Adrenal gland (tissue), 12 donors: ENCODE results near the gene TEX54. TPM values are rescaled to one million over a fixed set of nuclear protein-coding genes. Genes with fewer than 3 reads are reported as not detected.

Experiments
- DNase-seq, 7 donors: peaks; one replicate each; pipeline ENCODE4 v3.0.0-alpha.2; 2019 to 2020
- H3K27ac ChIP-seq, 5 donors: fragments of 200-600 bp; sonication (generic) in 4 of 5; 1 replicate in 3 of 5; 2 replicates in 2 of 5; pipeline versions ENCODE4 v1.5.1 to v1.8.0; 2016 to 2020; ENCODE audit warnings: mild to moderate bottlenecking in 1 of 5
- H3K27me3 ChIP-seq: fragments of 200-600 bp; 2 replicates; pipeline ENCODE4 v1.8.0; 2021
- H3K36me3 ChIP-seq, 2 donors: fragments of 200-600 bp; replicated peaks in 1 of 2; 1 replicate in 1 of 2; 2 replicates in 1 of 2; pipeline versions ENCODE4 v1.5.1 to v1.8.0; 2018 to 2022
- H3K4me1 ChIP-seq, 2 donors: fragments of 200-600 bp; replicated peaks in 1 of 2; 1 replicate in 1 of 2; 2 replicates in 1 of 2; pipeline versions ENCODE4 v1.5.1 to v1.8.0; 2018 to 2021
- H3K4me3 ChIP-seq, 4 donors: fragments of 200-600 bp; sonication (generic) in 3 of 4; one replicate each; pipeline ENCODE4 v1.5.1; 2016 to 2018
- H3K9me3 ChIP-seq, 3 donors: fragments of 200-600 bp; sonication (generic) in 1 of 3; replicated peaks in 1 of 3; 1 replicate in 2 of 3; 2 replicates in 1 of 3; pipeline versions ENCODE4 v1.5.1 to v1.8.0; 2016 to 2021
- POLR2A ChIP-seq, 2 donors: fragments of 450-650 bp; IDR thresholded peaks; one replicate each; pipeline ENCODE4 v1.6.1; 2017; ENCODE audit warnings: antibody characterized with exemption in 2 of 2, mild to moderate bottlenecking in 2 of 2, moderate library complexity in 1 of 2
- WGBS, 4 donors: extraction: QIAGEN DNeasy Blood & Tissue Kit in 2 of 4; methylation state at CpG; one replicate each; pipeline versions ENCODE4 v1.1.5 to v1.1.7; 2013 to 2017; 5-methylcytosine and 5-hydroxymethylcytosine counted together
- intact Hi-C, 2 donors: fragments of 100-400 bp; cut with DNase I; formaldehyde crosslinking; loops; one replicate each; pipeline versions ENCODE4 v1.14.1 to v1.15.0; 2022 to 2023
- polyA plus RNA-seq, 3 donors: library from polyadenylated mRNA; stranded (reverse); fragments of 200-250 nt in 2 of 3; fragments of 350-450 nt in 1 of 3; fragmentation: Illumina TruSeq in 1 of 3; extraction: RNeasy Lipid Tissue Mini Kit (QIAGEN cat#74804) in 1 of 3; gene quantifications; one replicate each; pipeline ENCODE4 v1.2.3, GENCODE V29; 2013 to 2014
- total RNA-seq, 9 donors: library from RNA; depleted of rRNA in 4 of 9; stranded (reverse); fragments of >200 nt in 4 of 9; fragments of 120-200 nt in 1 of 9; fragmentation: NEBNext Ultra II Directional in 1 of 9; extraction: Animal tissue kit (Norgen Biotek cat#: 25700) in 1 of 9; gene quantifications; one replicate each; pipeline versions ENCODE4 v1.1.0 to v1.2.4, GENCODE V29; 2013 to 2023
- TF ChIP-seq, protein P1 (sequence below), 6 experiments: fragments of 450-650 bp in 4 of 6; fragments of 200-600 bp in 2 of 6; sonication (generic) in 1 of 6; IDR thresholded peaks; 1 replicate in 5 of 6; 2 replicates in 1 of 6; pipeline versions ENCODE4 v1.5.1 to v1.8.0; 2016 to 2021; ENCODE audit warnings: antibody characterized with exemption in 6 of 6, mild to moderate bottlenecking in 2 of 6, moderate library complexity in 1 of 6
- donor health status: healthy with polysubstance abuse.
- donor health status: Bipolar disorder and iron deficiency.
- donor health status: DM: yes; HTN: yes; CAD: no.
- donor health status: DM: no; HTN: no; CAD: no.
- donor health status: DM: no; HTN: no; CAD: no.
- donor health status: DM: yes; HTN: yes; CAD: no.

Gene TEX54
- total and polyA plus RNA-seq, 12 donors: 0.27 to 1.4 TPM; not detected in 10

DNA sequence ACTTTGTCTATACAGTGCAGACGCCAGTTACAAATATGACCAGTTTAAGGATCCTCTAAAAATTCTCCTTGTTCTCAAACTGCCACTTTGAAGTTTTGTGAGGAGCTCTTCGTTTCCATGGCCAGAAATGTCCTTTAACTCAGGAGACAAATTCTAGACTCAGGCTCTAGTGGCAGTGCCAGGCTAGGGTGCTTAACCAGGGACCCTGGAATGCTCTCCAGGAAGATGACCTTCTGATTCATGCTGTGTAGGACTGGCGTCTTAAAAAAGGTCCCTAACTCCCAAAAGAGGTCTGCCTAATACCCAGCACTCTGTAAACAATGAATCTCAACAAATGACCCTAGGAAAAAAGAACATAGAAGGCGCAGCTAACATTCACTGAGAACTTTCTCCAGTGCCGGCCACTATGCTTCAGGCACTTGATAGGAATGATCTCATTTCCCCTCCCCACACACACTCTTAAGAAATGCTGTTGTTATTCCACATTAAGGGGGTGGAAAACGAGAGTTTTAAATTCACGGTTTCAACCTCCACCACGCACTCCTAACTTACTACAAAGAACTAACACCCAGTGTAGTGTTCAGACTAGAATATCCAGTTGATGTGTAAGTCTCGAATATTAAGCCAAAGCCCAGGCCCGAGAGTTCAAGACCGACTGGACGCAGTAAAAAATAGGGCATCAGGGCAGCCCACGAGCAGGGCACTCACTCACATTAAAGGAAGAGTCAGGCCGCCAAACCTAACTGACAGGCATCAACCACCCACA lies 28.1 kb downstream of the TEX54 start:
- H3K36me3 ChIP-seq: peaks cover 0 to 40% of the 10 kb centered on the region in 2 donors
- intact Hi-C loops: no loop called here
- DNase-seq: peak in 5 of 7 donors; percentile 32 to 66 (median 50)

DNA sequence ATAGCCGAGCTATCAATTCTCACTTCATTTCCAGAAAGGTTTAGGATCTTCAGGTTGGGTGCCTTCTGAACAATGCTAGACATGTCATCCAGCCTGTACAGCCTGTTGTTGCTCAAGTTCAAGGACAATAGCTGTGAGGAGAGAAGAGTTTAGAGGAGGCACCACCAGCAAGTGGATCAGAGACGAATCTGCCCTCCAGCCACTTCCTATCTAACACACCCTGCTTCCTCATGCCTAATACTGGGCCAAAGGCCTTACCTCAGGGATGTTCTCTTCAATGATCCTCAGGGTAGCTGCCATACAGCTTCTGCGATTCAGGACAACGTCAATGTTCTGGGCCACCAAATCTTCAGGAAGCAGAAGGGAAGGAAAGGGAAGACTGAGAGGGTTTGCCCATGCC lies 31.6 kb downstream of the TEX54 start:
- peaks cover 0 to 75% of the 10 kb centered on the region in 2 donors for H3K36me3 ChIP-seq
- WGBS, 4 donors: 69 to 78% (median 76%) methylated on average over 4 of the region's 4 CpGs

More for the DNA sequence above, 28.1 kb downstream of the TEX54 start:
- peak overlapping the region; percentile 25 to 69 (median 54) for H3K4me3 ChIP-seq
- peak overlapping the region; percentile 65 to 93 (median 89) for H3K27ac ChIP-seq
- peak in 1 of 2 donors; percentile 46 for TF ChIP-seq POLR2A (IDR thresholded peaks at IDR 0.05)
- TF ChIP-seq, protein P1, sequence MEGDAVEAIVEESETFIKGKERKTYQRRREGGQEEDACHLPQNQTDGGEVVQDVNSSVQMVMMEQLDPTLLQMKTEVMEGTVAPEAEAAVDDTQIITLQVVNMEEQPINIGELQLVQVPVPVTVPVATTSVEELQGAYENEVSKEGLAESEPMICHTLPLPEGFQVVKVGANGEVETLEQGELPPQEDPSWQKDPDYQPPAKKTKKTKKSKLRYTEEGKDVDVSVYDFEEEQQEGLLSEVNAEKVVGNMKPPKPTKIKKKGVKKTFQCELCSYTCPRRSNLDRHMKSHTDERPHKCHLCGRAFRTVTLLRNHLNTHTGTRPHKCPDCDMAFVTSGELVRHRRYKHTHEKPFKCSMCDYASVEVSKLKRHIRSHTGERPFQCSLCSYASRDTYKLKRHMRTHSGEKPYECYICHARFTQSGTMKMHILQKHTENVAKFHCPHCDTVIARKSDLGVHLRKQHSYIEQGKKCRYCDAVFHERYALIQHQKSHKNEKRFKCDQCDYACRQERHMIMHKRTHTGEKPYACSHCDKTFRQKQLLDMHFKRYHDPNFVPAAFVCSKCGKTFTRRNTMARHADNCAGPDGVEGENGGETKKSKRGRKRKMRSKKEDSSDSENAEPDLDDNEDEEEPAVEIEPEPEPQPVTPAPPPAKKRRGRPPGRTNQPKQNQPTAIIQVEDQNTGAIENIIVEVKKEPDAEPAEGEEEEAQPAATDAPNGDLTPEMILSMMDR (IDR thresholded peaks at IDR 0.05): no peak
- H3K9me3 ChIP-seq: no peaks in the 10 kb centered on the region
- H3K27me3 ChIP-seq: no peaks in the 10 kb centered on the region
- WGBS, 4 donors: 1 to 5% (median 2%) methylated on average over 14 of the region's 14 CpGs
- H3K4me1 ChIP-seq: peaks cover 15 to 28% of the 10 kb centered on the region in 2 donors

DNA sequence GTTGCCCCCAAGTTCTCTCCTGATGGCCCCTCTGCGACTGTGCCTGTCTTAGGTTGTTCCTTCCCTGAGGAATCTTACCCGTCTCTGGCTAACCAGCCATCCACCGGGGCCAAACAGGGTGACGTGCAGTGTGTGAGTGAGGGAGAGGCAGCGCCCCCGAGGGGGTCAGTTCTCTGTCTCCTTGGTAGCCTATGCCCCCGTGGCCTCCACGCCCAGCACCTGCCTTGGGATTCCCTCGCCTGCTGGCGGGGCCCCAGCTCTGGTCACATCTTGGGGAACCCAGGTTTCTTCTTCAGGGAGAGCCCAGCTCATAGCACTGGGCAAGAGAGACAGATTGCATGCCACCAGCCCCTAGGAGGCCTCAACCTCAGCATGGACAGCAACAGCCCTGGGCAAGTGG lies 33.2 kb downstream of the TEX54 start:
- no peak for DNase-seq
- WGBS, 4 donors: 79 to 90% (median 89%) methylated on average over 5 to 10 of the region's 10 CpGs
- TF ChIP-seq, protein P1 (IDR thresholded peaks at IDR 0.05): no peak
- no peak for TF ChIP-seq POLR2A (IDR thresholded peaks at IDR 0.05)

More for the DNA sequence above, 31.6 kb downstream of the TEX54 start:
- Histone ChIP-seq H3K9me3 (no peaks in the 10 kb centered on the region), H3K4me3 (no peak overlapping the region), H3K27ac (no peak overlapping the region), H3K27me3 (no peaks in the 10 kb centered on the region), H3K4me1 (peaks cover 11 to 22% of the 10 kb centered on the region in 2 donors)
- DNase-seq: no peak
- intact Hi-C loops: no loop called here
- TF ChIP-seq POLR2A (IDR thresholded peaks at IDR 0.05): no peak
- TF ChIP-seq, protein P1 (IDR thresholded peaks at IDR 0.05): no peak

DNA sequence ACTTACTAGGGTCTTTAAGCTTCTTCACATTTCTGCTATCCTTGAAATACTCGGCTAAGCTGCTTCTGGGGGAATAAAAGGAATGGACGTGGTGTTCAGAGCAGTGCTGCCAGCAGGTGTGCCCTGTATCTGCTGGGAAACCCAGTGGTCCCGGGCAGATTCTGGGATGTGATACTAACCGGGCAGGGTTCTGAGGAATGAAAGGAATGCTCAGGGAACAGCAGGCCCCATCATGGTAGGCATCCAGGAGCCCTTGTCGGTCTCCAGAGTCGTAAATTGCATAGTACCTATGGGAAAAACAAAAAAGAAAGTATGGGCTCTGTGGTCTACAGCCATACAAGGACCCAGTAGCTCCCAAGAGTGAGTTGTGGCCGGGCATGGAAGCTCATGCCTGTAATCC lies 36.4 kb downstream of the TEX54 start:
- Histone ChIP-seq H3K36me3 (peaks cover 0 to 89% of the 10 kb centered on the region in 2 donors), H3K4me1 (peaks cover 9 to 11% of the 10 kb centered on the region in 2 donors), H3K4me3 (no peak overlapping the region), H3K27ac (no peak overlapping the region), H3K27me3 (no peaks in the 10 kb centered on the region), H3K9me3 (no peaks in the 10 kb centered on the region)
- no peak for DNase-seq
- TF ChIP-seq, protein P1 (IDR thresholded peaks at IDR 0.05): no peak
- TF ChIP-seq POLR2A (IDR thresholded peaks at IDR 0.05): no peak
- 75 to 83% (median 81%) methylated on average over 7 of the region's 7 CpGs for WGBS, 4 donors
- intact Hi-C loops: loop anchor here in 1 of 2 donors (10.0 kb wide), 1 partner anchor 69 kb away; no protein-coding TSS in a partner anchor

More for the DNA sequence above, 33.2 kb downstream of the TEX54 start:
- intact Hi-C loops: loop anchor here in 1 of 2 donors (10.0 kb wide), 1 partner anchor 65 kb away; no protein-coding TSS in a partner anchor
- Histone ChIP-seq H3K36me3 (peaks cover 0 to 90% of the 10 kb centered on the region in 2 donors), H3K9me3 (no peaks in the 10 kb centered on the region), H3K4me3 (no peak overlapping the region), H3K27me3 (no peaks in the 10 kb centered on the region), H3K4me1 (peaks cover 7 to 18% of the 10 kb centered on the region in 2 donors), H3K27ac (no peak overlapping the region)
